ENCODE measurements around the gene STARD4.

Gene STARD4

GRCh38 chr5:111548992-111549649 is 36.8 kb upstream of the STARD4 start:
- no peak overlapping the region for H3K4me3 ChIP-seq (ENCODE audit: low read length)
- no peak overlapping the region for H3K9ac ChIP-seq (ENCODE audit: low read length)
- no peaks in the 10 kb centered on the region for H3K27me3 ChIP-seq (ENCODE audit: control insufficient read depth, insufficient read depth, low read length)
- H3K36me3 ChIP-seq (ENCODE audit: control insufficient read depth, insufficient read depth, low read length) = no peaks in the 10 kb centered on the region
- no peaks in the 10 kb centered on the region for H3K9me3 ChIP-seq (ENCODE audit: control insufficient read depth, low read length)
- peaks cover 20% of the 10 kb centered on the region for H3K4me1 ChIP-seq (ENCODE audit: control insufficient read depth, insufficient read depth, low read length)

GRCh38 chr5:111548348-111548950 is 36.1 kb upstream of the STARD4 start:
- Histone ChIP-seq H3K4me1 (ENCODE audit: control insufficient read depth, insufficient read depth, low read length) (peaks cover 20% of the 10 kb centered on the region), H3K9ac (ENCODE audit: low read length) (no peak overlapping the region), H3K27me3 (ENCODE audit: control insufficient read depth, insufficient read depth, low read length) (no peaks in the 10 kb centered on the region), H3K4me3 (ENCODE audit: low read length) (no peak overlapping the region), H3K9me3 (ENCODE audit: control insufficient read depth, low read length) (no peaks in the 10 kb centered on the region), H3K36me3 (ENCODE audit: control insufficient read depth, insufficient read depth, low read length) (no peaks in the 10 kb centered on the region)

GRCh38 chr5:111545031-111545430 is 32.7 kb upstream of the STARD4 start:
- H3K4me1 ChIP-seq (ENCODE audit: control insufficient read depth, insufficient read depth, low read length) = peaks cover 13% of the 10 kb centered on the region
- H3K9ac ChIP-seq (ENCODE audit: low read length) = no peak overlapping the region
- H3K4me3 ChIP-seq (ENCODE audit: low read length) = no peak overlapping the region
- no peaks in the 10 kb centered on the region for H3K36me3 ChIP-seq (ENCODE audit: control insufficient read depth, insufficient read depth, low read length)
- no peaks in the 10 kb centered on the region for H3K9me3 ChIP-seq (ENCODE audit: control insufficient read depth, low read length)
- H3K27me3 ChIP-seq (ENCODE audit: control insufficient read depth, insufficient read depth, low read length) = no peaks in the 10 kb centered on the region

GRCh38 chr5:111537141-111538024 is 25.0 kb upstream of the STARD4 start:
- H3K9me3 ChIP-seq (ENCODE audit: control insufficient read depth, low read length) = no peaks in the 10 kb centered on the region
- no peaks in the 10 kb centered on the region for H3K4me1 ChIP-seq (ENCODE audit: control insufficient read depth, insufficient read depth, low read length)
- no peaks in the 10 kb centered on the region for H3K36me3 ChIP-seq (ENCODE audit: control insufficient read depth, insufficient read depth, low read length)
- no peak overlapping the region for H3K9ac ChIP-seq (ENCODE audit: low read length)
- H3K4me3 ChIP-seq (ENCODE audit: low read length) = no peak overlapping the region
- H3K27me3 ChIP-seq (ENCODE audit: control insufficient read depth, insufficient read depth, low read length) = no peaks in the 10 kb centered on the region

- Histone ChIP-seq H3K4me3 (ENCODE audit: low read length) (no peak overlapping the region), H3K4me1 (ENCODE audit: control insufficient read depth, insufficient read depth, low read length) (no peaks in the 10 kb centered on the region), H3K36me3 (ENCODE audit: control insufficient read depth, insufficient read depth, low read length) (no peaks in the 10 kb centered on the region), H3K9ac (ENCODE audit: low read length) (no peak overlapping the region), H3K27me3 (ENCODE audit: control insufficient read depth, insufficient read depth, low read length) (no peaks in the 10 kb centered on the region), H3K9me3 (ENCODE audit: control insufficient read depth, low read length) (no peaks in the 10 kb centered on the region)
Observed at GRCh38 chr5:111535879-111536549, 23.7 kb upstream of the STARD4 start.

GRCh38 chr5:111532886-111533582 is 20.7 kb upstream of the STARD4 start:
- Histone ChIP-seq H3K4me1 (ENCODE audit: control insufficient read depth, insufficient read depth, low read length) (no peaks in the 10 kb centered on the region), H3K4me3 (ENCODE audit: low read length) (no peak overlapping the region), H3K27me3 (ENCODE audit: control insufficient read depth, insufficient read depth, low read length) (no peaks in the 10 kb centered on the region), H3K36me3 (ENCODE audit: control insufficient read depth, insufficient read depth, low read length) (no peaks in the 10 kb centered on the region), H3K9ac (ENCODE audit: low read length) (no peak overlapping the region), H3K9me3 (ENCODE audit: control insufficient read depth, low read length) (no peaks in the 10 kb centered on the region)

- H3K9ac ChIP-seq (ENCODE audit: low read length) = no peak overlapping the region
- H3K4me1 ChIP-seq (ENCODE audit: control insufficient read depth, insufficient read depth, low read length) = no peaks in the 10 kb centered on the region
- H3K27me3 ChIP-seq (ENCODE audit: control insufficient read depth, insufficient read depth, low read length) = no peaks in the 10 kb centered on the region
- H3K9me3 ChIP-seq (ENCODE audit: control insufficient read depth, low read length) = no peaks in the 10 kb centered on the region
- no peaks in the 10 kb centered on the region for H3K36me3 ChIP-seq (ENCODE audit: control insufficient read depth, insufficient read depth, low read length)
- H3K4me3 ChIP-seq (ENCODE audit: low read length) = no peak overlapping the region
Observed at GRCh38 chr5:111530298-111530740, 18.0 kb upstream of the STARD4 start.

GRCh38 chr5:111528056-111528455 is 15.7 kb upstream of the STARD4 start:
- H3K9me3 ChIP-seq (ENCODE audit: control insufficient read depth, low read length) = no peaks in the 10 kb centered on the region

GRCh38 chr5:111520908-111521307 is 8.6 kb upstream of the STARD4 start:
- Histone ChIP-seq H3K27me3 (ENCODE audit: control insufficient read depth, insufficient read depth, low read length) (no peaks in the 10 kb centered on the region), H3K9me3 (ENCODE audit: control insufficient read depth, low read length) (no peaks in the 10 kb centered on the region), H3K4me1 (ENCODE audit: control insufficient read depth, insufficient read depth, low read length) (peaks cover 8% of the 10 kb centered on the region), H3K36me3 (ENCODE audit: control insufficient read depth, insufficient read depth, low read length) (no peaks in the 10 kb centered on the region), H3K9ac (ENCODE audit: low read length) (no peak overlapping the region), H3K4me3 (ENCODE audit: low read length) (no peak overlapping the region)

More at GRCh38 chr5:111528056-111528455, 15.7 kb upstream of the STARD4 start:
- no peak overlapping the region for H3K4me3 ChIP-seq (ENCODE audit: low read length)
- no peaks in the 10 kb centered on the region for H3K27me3 ChIP-seq (ENCODE audit: control insufficient read depth, insufficient read depth, low read length)
- no peaks in the 10 kb centered on the region for H3K4me1 ChIP-seq (ENCODE audit: control insufficient read depth, insufficient read depth, low read length)
- no peak overlapping the region for H3K9ac ChIP-seq (ENCODE audit: low read length)
- no peaks in the 10 kb centered on the region for H3K36me3 ChIP-seq (ENCODE audit: control insufficient read depth, insufficient read depth, low read length)

GRCh38 chr5:111518777-111519176 is 6.4 kb upstream of the STARD4 start:
- H3K36me3 ChIP-seq (ENCODE audit: control insufficient read depth, insufficient read depth, low read length) = no peaks in the 10 kb centered on the region
- H3K27me3 ChIP-seq (ENCODE audit: control insufficient read depth, insufficient read depth, low read length) = no peaks in the 10 kb centered on the region
- no peaks in the 10 kb centered on the region for H3K9me3 ChIP-seq (ENCODE audit: control insufficient read depth, low read length)
- no peak overlapping the region for H3K4me3 ChIP-seq (ENCODE audit: low read length)
- H3K9ac ChIP-seq (ENCODE audit: low read length) = no peak overlapping the region
- H3K4me1 ChIP-seq (ENCODE audit: control insufficient read depth, insufficient read depth, low read length) = peaks cover 8% of the 10 kb centered on the region

- H3K36me3 ChIP-seq (ENCODE audit: control insufficient read depth, insufficient read depth, low read length) = no peaks in the 10 kb centered on the region
- no peaks in the 10 kb centered on the region for H3K9me3 ChIP-seq (ENCODE audit: control insufficient read depth, low read length)
- peaks cover 8% of the 10 kb centered on the region for H3K4me1 ChIP-seq (ENCODE audit: control insufficient read depth, insufficient read depth, low read length)
- H3K4me3 ChIP-seq (ENCODE audit: low read length) = no peak overlapping the region
- no peak overlapping the region for H3K9ac ChIP-seq (ENCODE audit: low read length)
- no peaks in the 10 kb centered on the region for H3K27me3 ChIP-seq (ENCODE audit: control insufficient read depth, insufficient read depth, low read length)
Observed at GRCh38 chr5:111517853-111518501, 5.6 kb upstream of the STARD4 start.

Measured in mucosa of stomach (tissue), 1 donor.